Liver (tissue), 2 donors: Measurements from ENCODE around the gene SH2D2A.

Source experiments
- EGR1 ChIP-seq, 2 donors: IDR thresholded peaks; 2 replicates each; pipeline ENCODE4 v1.6.1; 2016 to 2018; ENCODE audit warnings: antibody characterized with exemption in 2 of 2, low read depth in 2 of 2
- YY1 ChIP-seq: IDR thresholded peaks from 2 replicates; pipeline ENCODE4 v1.6.1; 2016; ENCODE audit warnings: antibody characterized with exemption, mild to moderate bottlenecking
- donor health status: healthy.

DNA sequence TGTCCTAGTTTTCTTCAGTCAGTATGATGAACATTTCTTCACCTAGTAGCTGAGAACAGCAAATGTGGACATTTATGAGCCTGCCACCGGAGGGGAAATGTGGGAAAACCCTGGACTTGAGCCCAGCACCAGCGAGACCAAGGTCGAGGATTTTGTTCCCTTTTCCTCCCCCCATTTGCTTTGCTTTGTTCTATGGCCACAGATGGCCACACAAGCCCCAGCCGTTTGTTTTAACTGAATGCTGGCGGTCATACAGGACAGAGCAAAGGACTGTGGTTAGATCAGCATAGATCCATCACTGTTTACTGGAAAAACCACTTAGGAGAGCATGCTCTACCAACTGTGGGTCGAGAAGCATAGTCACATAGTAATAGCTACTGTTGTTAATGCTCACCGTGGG lies 20.9 kb downstream of the SH2D2A start:
- TF ChIP-seq YY1 (peak; percentile 20), EGR1 (IDR thresholded peaks at IDR 0.05; ENCODE audit: low read depth in 2 of 2) (no peak)
